ENCODE results near the gene PRKCB. TPM values are rescaled to one million over a fixed set of nuclear protein-coding genes. Genes with fewer than 3 reads are reported as not detected.

Gene PRKCB
- total RNA-seq, 4 donors from 2014 or later, result 7.7 to 40.0 (median 12.2) TPM

GRCh38 chr16:23967775-23968174 lies 132.0 kb downstream of the PRKCB start:
- H3K27me3 ChIP-seq, result no peaks in the 10 kb centered on the region
- no peak overlapping the region for H3K4me3 ChIP-seq
- H3K27ac ChIP-seq, result no peak overlapping the region
- DNase-seq (ENCODE audit: low spot score in 2 of 2), result no peak
- no peaks in the 10 kb centered on the region for H3K9me3 ChIP-seq
- H3K4me1 ChIP-seq, result no peaks in the 10 kb centered on the region
- 89% methylated on average over 6 of the region's 6 CpGs for WGBS
- H3K36me3 ChIP-seq, result no peaks in the 10 kb centered on the region
- TF ChIP-seq POLR2AphosphoS5 (IDR thresholded peaks at IDR 0.05) (no peak), CTCF (IDR thresholded peaks at IDR 0.05) (no peak), EP300 (IDR thresholded peaks at IDR 0.05) (no peak), POLR2A (IDR thresholded peaks at IDR 0.05) (no peak)

- 85% methylated on average over 6 of the region's 6 CpGs for WGBS
Observed at GRCh38 chr16:23968176-23968575, 132.4 kb downstream of the PRKCB start.

GRCh38 chr16:23969468-23970297 lies 133.9 kb downstream of the PRKCB start:
- no peak for DNase-seq (ENCODE audit: low spot score in 2 of 2)
- 75% methylated on average over 6 of the region's 6 CpGs for WGBS
- no peak for TF ChIP-seq EP300 (IDR thresholded peaks at IDR 0.05)
- TF ChIP-seq CTCF (IDR thresholded peaks at IDR 0.05), result no peak
- no peak for TF ChIP-seq POLR2AphosphoS5 (IDR thresholded peaks at IDR 0.05)
- TF ChIP-seq POLR2A (IDR thresholded peaks at IDR 0.05), result no peak
- H3K4me3 ChIP-seq, result no peak overlapping the region
- no peak overlapping the region for H3K27ac ChIP-seq
- H3K36me3 ChIP-seq, result no peaks in the 10 kb centered on the region
- no peaks in the 10 kb centered on the region for H3K4me1 ChIP-seq
- no peaks in the 10 kb centered on the region for H3K27me3 ChIP-seq
- no peaks in the 10 kb centered on the region for H3K9me3 ChIP-seq

More at GRCh38 chr16:23968176-23968575, 132.4 kb downstream of the PRKCB start:
- Histone ChIP-seq H3K27me3 (no peaks in the 10 kb centered on the region), H3K36me3 (no peaks in the 10 kb centered on the region), H3K9me3 (no peaks in the 10 kb centered on the region), H3K27ac (no peak overlapping the region), H3K4me3 (no peak overlapping the region), H3K4me1 (no peaks in the 10 kb centered on the region)
- TF ChIP-seq POLR2A (IDR thresholded peaks at IDR 0.05), result no peak
- no peak for TF ChIP-seq EP300 (IDR thresholded peaks at IDR 0.05)
- TF ChIP-seq POLR2AphosphoS5 (IDR thresholded peaks at IDR 0.05), result no peak
- TF ChIP-seq CTCF (IDR thresholded peaks at IDR 0.05), result no peak
- no peak for DNase-seq (ENCODE audit: low spot score in 2 of 2)

- TF ChIP-seq CTCF (IDR thresholded peaks at IDR 0.05) (no peak), POLR2A (IDR thresholded peaks at IDR 0.05) (no peak), EP300 (IDR thresholded peaks at IDR 0.05) (no peak), POLR2AphosphoS5 (IDR thresholded peaks at IDR 0.05) (no peak)
- WGBS, result 42% methylated on average over 4 of the region's 4 CpGs
- no peak overlapping the region for H3K4me3 ChIP-seq
Observed at GRCh38 chr16:23974223-23974622, 138.4 kb downstream of the PRKCB start.

GRCh38 chr16:23975293-23975692 lies 139.5 kb downstream of the PRKCB start:
- WGBS, result 81% methylated on average over 5 of the region's 5 CpGs
- H3K9me3 ChIP-seq, result no peaks in the 10 kb centered on the region

More at GRCh38 chr16:23974223-23974622, 138.4 kb downstream of the PRKCB start:
- H3K27ac ChIP-seq, result no peak overlapping the region
- no peaks in the 10 kb centered on the region for H3K9me3 ChIP-seq
- no peaks in the 10 kb centered on the region for H3K27me3 ChIP-seq
- H3K4me1 ChIP-seq, result no peaks in the 10 kb centered on the region
- DNase-seq (ENCODE audit: low spot score in 2 of 2), result no peak
- H3K36me3 ChIP-seq, result no peaks in the 10 kb centered on the region

More at GRCh38 chr16:23975293-23975692, 139.5 kb downstream of the PRKCB start:
- Histone ChIP-seq H3K4me1 (no peaks in the 10 kb centered on the region), H3K27ac (no peak overlapping the region), H3K27me3 (no peaks in the 10 kb centered on the region), H3K36me3 (no peaks in the 10 kb centered on the region), H3K4me3 (no peak overlapping the region)
- TF ChIP-seq EP300 (IDR thresholded peaks at IDR 0.05), result no peak
- TF ChIP-seq CTCF (IDR thresholded peaks at IDR 0.05), result no peak
- TF ChIP-seq POLR2AphosphoS5 (IDR thresholded peaks at IDR 0.05), result no peak
- no peak for TF ChIP-seq POLR2A (IDR thresholded peaks at IDR 0.05)
- no peak for DNase-seq (ENCODE audit: low spot score in 2 of 2)
